ENCODE data around the gene SLC29A3. TPM values are rescaled to one million over a fixed set of nuclear protein-coding genes. Genes with fewer than 3 reads are reported as not detected.

Gene SLC29A3
- total RNA-seq, 1 donor from 2014 or later: 0.53 TPM

- H3K4me3 ChIP-seq (ENCODE audit: low read depth, low read length): no peak overlapping the region
- no peak for TF ChIP-seq CTCF (IDR thresholded peaks at IDR 0.05; ENCODE audit: insufficient read depth, low read length, severe bottlenecking)
- FAIRE-seq: no peak
- DNase-seq (ENCODE audit: low read depth): no peak
- peaks cover 3% of the 10 kb centered on the region for H3K27me3 ChIP-seq (ENCODE audit: control insufficient read depth, insufficient read depth, low read length)
- H3K36me3 ChIP-seq (ENCODE audit: control insufficient read depth, insufficient read depth, low read length): no peaks in the 10 kb centered on the region
These were observed 6.0 kb upstream of the SLC29A3 start for GRCh38 chr10:71312811-71313789.

- peak; percentile 85 for TF ChIP-seq CTCF (IDR thresholded peaks at IDR 0.05; ENCODE audit: insufficient read depth, low read length, severe bottlenecking)
- no peak for DNase-seq (ENCODE audit: low read depth)
- no peak overlapping the region for H3K4me3 ChIP-seq (ENCODE audit: low read depth, low read length)
- no peaks in the 10 kb centered on the region for H3K36me3 ChIP-seq (ENCODE audit: control insufficient read depth, insufficient read depth, low read length)
- no peak for FAIRE-seq
- H3K27me3 ChIP-seq (ENCODE audit: control insufficient read depth, insufficient read depth, low read length): peaks cover 3% of the 10 kb centered on the region
These were observed 4.9 kb upstream of the SLC29A3 start for GRCh38 chr10:71314028-71314693.

DNA sequence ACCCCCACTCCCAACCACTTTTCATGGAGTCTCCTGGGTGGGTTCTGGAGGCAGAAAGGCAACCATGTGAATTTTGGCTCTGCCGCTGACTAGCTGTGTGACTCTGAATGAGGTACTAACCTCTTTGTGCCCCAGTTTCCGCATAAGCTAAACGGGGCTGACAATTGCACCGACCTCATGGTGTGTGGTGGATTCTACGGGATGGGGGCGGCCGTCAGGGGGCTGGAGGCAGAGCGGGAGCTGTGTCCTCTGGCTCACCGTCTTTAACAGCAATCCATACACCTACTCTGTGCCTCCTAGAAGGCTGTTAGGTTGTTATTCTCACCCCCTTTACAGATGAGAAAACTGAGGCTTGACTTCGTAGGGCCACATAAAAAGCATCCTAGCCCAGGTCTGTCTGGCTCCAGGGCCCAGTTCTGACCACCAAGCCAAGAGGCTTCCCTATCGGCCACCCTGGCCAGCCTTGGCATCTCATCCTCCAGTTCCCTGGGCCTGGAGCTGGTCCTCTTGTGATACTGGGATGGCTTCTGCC lies 4.3 kb upstream of the SLC29A3 start:
- Histone ChIP-seq H3K4me3 (ENCODE audit: low read depth, low read length) (no peak overlapping the region), H3K36me3 (ENCODE audit: control insufficient read depth, insufficient read depth, low read length) (no peaks in the 10 kb centered on the region), H3K27me3 (ENCODE audit: control insufficient read depth, insufficient read depth, low read length) (peaks cover 3% of the 10 kb centered on the region)
- no peak for TF ChIP-seq CTCF (IDR thresholded peaks at IDR 0.05; ENCODE audit: insufficient read depth, low read length, severe bottlenecking)
- no peak for FAIRE-seq
- DNase-seq (ENCODE audit: low read depth): no peak

- Histone ChIP-seq H3K36me3 (ENCODE audit: control insufficient read depth, insufficient read depth, low read length) (no peaks in the 10 kb centered on the region), H3K4me3 (ENCODE audit: low read depth, low read length) (no peak overlapping the region), H3K27me3 (ENCODE audit: control insufficient read depth, insufficient read depth, low read length) (no peaks in the 10 kb centered on the region)
- FAIRE-seq (no peak), DNase-seq (ENCODE audit: low read depth) (no peak)
- TF ChIP-seq CTCF (IDR thresholded peaks at IDR 0.05; ENCODE audit: insufficient read depth, low read length, severe bottlenecking): no peak
These were observed 2.8 kb upstream of the SLC29A3 start for GRCh38 chr10:71316056-71316785.

DNA sequence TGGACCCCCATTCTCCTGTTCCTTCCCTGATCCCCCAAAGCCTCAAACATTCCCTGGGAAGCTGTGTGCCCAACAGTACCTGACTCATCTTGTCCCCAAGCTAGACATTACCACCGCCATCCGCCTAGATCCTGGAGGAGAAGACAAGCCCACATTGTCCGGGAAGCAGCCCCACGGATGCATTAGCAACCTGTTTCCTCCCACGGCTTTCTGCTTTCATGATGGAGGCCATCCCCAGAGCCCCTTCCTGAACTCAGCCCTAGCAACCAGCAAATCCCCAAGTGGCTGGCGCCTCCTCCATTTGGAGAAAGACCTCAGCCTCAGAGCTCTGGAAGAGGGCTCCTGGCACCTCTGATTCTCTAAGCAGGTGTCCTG lies 2.3 kb upstream of the SLC29A3 start:
- no peak for TF ChIP-seq CTCF (IDR thresholded peaks at IDR 0.05; ENCODE audit: insufficient read depth, low read length, severe bottlenecking)
- no peak for FAIRE-seq
- Histone ChIP-seq H3K27me3 (ENCODE audit: control insufficient read depth, insufficient read depth, low read length) (no peaks in the 10 kb centered on the region), H3K36me3 (ENCODE audit: control insufficient read depth, insufficient read depth, low read length) (no peaks in the 10 kb centered on the region), H3K4me3 (ENCODE audit: low read depth, low read length) (no peak overlapping the region)
- DNase-seq (ENCODE audit: low read depth): no peak
